Sigmoid colon (tissue), 4 donors: ENCODE measurements around the gene ADARB1.

Experiments used
- CTCF ChIP-seq, 4 experiments: fragments of 450-650 bp in 3 of 4; fragments of 200-600 bp in 1 of 4; IDR thresholded peaks; one replicate each; pipeline ENCODE4 v1.5.1; 2016 to 2019; ENCODE audit warnings: antibody characterized with exemption in 4 of 4, mild to moderate bottlenecking in 3 of 4, moderate library complexity in 2 of 4
- EP300 ChIP-seq, 4 donors: sonication (generic); formaldehyde crosslinking; IDR thresholded peaks; one replicate each; pipeline ENCODE4 v1.6.1; 2017; ENCODE audit warnings: antibody characterized with exemption in 4 of 4
- POLR2A ChIP-seq, 2 donors: fragments of 450-650 bp; IDR thresholded peaks; one replicate each; pipeline ENCODE4 v1.6.1; 2016; ENCODE audit warnings: antibody characterized with exemption in 2 of 2, mild to moderate bottlenecking in 2 of 2, moderate library complexity in 2 of 2

GRCh38 chr21:45176141-45176540 is 101.8 kb downstream of the ADARB1 start:
- no peak for TF ChIP-seq CTCF (IDR thresholded peaks at IDR 0.05)
- TF ChIP-seq EP300 (IDR thresholded peaks at IDR 0.05) = no peak
- no peak for TF ChIP-seq POLR2A (IDR thresholded peaks at IDR 0.05)
